Activated effector memory CD4-positive, alpha-beta T cell treated with anti-CD3 and anti-CD28 coated beads, Interleukin-2, amount 50 U/mL, for 16 hours (primary cell): ENCODE data around the gene EML4.
"Not testable (repeated sequence)": the region's sequence is repeated elsewhere in the genome, so short reads cannot be mapped to it uniquely, and the experiment has no call there.

ENCODE experiments used
- DNase-seq: peaks from one replicate; pipeline ENCODE4 v3.0.0-alpha.2; 2020

Gene EML4

DNA sequence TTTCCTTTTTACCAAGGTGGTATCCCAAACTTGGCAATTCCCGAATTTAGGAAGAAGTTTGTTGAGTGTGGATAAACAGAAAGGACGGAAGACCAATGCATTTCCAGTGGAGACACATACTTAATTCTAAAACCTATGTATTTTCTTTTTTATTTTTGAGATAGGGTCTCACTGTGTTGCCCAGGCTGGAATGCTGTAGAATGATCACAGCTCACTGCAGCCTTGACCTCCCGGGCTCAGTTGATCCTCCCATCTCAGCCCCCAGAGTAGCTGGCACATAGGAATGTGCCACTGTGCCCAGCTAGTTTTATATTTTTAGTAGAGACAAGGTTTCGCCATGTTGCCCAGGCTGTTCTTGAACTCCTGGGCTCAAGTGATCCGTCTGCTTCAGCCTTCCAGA lies 101.6 kb downstream of the EML4 start:
- DNase-seq: no peak

DNA sequence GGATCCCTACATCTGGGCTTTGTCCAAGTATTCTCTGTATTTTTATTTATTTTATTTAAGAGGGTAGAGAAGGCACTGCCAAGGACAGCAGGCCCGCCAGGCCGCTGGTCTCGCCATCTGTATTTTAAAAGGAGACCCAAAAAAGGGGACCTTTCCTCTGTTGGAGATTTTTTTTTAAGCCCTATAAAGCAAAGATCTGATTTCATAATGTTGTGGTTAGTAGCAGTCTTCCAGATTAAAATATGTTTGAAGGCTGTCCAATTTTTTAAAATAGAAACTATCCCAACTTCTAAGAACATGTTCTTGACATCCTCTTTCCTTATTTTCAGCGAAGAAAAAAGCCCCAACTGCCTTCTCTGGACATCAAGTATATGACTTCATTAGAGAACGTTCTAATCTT lies 102.1 kb downstream of the EML4 start:
- DNase-seq: not testable (repeated sequence)

DNA sequence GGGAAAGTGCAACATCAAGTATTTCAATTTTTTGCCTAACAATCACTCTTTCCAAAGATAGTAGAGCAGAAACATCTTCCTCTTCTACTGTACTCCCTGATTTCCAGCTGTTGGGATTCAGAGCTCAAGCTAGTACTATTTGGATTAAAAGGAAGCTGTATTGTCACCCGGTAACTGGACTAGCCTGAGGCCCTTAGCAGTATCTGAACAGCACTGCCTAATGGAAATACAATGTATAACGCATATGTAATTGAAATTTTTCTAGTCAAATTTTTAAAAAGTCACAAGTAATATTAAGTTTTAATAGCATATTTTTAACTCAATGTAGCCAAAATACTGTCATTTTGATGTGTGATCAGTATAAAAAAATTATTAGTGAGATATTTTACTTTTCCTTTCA lies 105.7 kb downstream of the EML4 start:
- DNase-seq: no peak

DNA sequence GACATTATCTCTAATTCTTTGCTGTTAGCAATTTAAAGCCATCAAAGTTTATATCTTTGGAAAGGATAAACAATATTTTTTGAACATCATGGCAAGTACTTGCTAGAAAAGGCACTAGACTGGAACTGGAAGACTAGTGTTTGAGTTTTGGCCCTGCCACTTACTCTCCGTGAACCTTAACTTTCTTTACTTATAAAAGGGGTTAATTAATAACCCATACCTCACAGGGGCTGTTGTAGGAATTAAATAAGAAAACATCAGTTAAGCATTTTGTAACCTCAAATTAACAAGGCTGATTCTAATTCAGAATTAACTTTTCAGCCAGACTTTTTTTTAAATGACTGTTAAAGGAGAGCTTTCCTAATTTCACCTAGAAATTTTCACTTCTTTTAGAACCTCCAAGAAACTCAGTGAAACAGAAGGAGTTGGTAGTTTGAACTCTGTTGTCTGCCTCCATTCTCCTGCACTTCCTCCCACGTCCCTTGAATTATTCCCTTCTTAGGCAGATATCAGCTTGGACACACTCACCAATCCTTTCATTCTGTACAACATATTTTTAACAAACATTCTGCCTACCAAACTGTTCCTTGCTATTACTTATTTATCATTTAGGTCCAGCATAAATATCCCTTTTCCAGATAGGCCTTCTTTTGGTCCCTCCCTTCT lies 112.4 kb downstream of the EML4 start:
- DNase-seq: no peak

DNA sequence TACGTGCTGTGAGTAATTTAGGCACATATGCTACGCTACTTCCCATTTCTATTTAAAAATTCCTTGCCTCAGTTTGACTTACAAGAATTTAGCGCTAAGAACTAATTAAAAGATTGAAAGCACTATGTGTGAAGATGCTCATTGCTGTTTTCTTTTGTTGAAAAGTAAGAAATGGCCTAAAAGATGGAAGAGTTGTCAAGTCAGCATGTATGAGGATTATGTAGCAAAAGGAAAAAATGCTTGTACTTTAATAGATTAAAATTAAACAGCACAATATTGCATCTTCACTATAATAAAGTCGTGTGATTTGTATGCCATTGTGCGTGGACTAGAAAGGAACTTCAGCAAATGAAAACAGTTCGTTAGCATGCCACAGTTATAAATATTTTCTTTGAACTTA lies 114.9 kb downstream of the EML4 start:
- no peak for DNase-seq

DNA sequence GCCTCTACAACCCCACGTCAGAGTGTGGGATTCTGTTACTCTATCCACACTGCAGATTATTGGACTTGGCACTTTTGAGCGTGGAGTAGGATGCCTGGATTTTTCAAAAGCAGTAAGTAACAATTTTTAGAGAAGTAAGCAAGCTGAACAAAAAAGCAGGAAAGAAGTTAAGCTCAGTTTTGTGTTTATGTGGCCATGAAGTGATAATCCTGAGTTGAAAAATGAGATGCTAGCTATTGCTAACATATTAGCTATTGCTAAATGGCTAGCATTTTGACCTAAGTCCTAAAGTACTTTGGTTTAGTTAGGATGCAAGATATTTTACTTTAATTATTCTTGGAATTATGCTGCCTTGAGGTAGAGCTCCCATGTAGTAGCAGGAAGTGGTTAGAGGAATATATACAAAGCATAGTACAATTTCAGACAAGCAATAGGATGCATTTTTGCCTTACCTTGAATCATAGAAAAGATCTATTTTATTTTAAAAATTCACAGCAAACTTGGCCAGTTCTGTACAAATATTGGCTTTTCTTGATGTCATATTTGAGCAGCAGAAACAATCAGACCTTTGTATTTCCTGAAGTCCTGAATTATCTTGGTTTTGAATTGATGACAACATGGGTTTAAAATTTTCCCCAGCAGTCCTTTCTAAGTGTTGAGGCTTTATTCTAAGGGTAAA lies 117.3 kb downstream of the EML4 start:
- DNase-seq: no peak

DNA sequence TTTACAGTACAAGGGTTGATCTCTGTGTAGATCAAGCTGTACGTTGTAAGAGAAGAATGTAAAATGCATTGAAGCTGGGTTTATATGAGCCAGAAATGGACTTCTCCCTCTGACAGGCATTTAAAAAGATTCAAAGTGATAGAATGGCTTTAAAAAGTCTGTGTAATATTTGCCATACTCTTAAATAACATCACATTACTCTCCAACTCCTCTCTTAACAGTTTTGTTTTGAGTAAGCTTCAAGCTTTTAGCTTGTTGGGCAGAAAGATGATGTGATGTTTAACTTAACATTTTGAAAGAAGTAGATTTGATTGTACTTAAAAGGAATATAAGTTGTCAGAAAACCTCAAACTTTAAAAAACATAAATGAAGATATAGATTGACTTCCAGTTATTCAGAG lies 119.7 kb downstream of the EML4 start:
- no peak for DNase-seq

DNA sequence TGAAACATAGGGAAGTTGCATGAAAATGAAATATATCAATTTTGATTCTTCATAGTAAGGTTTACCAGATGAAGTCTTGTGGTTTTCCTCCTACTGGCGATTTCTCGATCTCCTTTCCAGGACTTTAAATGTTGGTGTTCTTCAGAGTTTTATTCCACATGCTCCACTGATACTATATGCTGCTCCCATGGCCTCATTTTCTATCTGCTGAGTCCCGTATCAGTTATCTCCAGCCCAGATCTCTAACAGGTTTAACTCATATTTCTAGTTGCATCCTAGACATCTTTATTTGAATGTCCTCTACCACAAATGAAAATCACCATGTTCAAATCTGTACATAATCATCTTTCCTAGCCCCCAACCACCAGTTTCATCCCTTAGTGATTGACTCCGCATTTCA lies 120.1 kb downstream of the EML4 start:
- DNase-seq: no peak

DNA sequence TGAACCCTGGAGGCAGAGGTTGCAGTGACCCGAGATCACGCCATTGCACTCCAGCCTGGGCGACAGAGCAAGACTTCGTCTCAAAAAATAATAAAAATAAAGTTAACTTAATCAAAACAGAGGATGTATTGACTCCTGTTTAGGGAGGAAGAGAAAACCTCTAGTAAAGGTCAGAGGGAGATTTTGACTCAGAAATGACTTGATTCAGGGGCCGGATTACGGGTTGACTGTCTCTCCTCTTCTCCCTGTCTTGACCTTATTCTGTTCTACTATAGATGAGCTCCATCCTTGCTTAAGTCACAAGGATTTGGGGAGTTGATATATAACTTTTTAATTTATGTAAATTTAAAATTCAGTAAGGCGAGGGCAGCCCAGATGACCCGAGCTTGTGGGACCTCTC lies 120.9 kb downstream of the EML4 start:
- DNase-seq: no peak

DNA sequence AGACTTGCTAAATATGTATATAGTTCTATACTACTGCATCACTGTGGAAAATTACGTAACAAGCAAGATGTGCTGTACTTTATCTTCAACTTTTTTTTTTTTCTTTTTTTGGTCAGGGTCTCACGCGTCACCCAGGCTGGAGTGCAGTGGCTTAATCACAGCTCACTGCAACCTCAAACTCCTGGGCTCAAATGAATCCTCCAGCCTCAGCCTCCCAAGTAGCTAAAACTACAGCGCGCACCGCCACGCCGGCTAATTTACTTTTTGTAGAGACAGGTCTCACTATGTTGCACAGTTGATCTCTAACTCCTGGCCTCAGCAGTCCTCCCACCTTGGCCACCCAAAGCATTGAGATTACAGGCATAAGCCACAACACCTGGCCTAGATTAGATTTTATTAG lies 123.9 kb downstream of the EML4 start:
- no peak for DNase-seq

DNA sequence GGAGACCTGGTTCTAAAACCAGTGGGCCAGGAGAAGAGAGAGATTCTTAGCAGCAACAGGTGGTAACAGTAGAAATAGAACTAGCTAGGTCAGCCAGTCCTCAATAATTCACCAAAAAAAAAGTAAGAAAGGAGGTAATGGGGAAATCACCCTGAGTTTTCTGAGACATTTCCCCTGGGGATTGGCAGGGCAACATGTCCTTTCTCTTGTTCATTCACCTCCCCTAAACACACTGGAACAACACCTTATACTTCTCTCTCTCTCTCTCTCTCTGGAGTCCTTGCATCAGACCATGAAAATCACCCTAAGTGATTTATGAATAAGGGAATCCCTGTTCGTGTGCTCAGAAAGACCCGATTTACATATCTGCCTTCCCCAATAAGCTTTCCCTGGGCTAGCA lies 127.1 kb downstream of the EML4 start:
- DNase-seq: no peak

DNA sequence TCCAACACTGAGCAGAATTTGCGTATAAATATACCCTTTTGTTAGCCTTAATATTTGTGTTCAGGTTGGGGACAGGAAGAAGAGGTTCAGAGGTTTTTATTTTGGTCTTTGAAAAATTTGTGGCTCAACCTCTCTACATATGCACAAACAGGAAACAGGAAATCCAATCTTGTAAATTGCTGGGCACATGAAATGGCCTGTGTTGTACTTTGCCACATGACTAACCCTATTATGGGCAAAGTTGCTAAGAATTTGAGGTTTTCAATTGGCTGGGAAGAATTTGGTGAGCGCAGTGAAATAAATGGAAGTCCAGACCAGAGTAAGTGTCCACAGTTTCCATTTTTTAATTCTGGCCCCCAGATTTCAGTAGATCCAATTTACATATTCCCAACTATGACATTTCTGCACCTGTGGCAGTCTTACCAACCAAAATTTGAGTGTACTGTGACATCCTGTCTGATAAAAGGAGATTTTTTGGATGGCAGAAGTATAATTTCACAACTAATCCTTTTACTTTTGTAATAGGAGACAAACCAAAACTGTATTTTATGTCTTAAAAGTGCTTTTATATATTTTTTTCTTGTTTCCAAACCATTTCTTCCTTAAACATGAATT lies 128.3 kb downstream of the EML4 start:
- no peak for DNase-seq

DNA sequence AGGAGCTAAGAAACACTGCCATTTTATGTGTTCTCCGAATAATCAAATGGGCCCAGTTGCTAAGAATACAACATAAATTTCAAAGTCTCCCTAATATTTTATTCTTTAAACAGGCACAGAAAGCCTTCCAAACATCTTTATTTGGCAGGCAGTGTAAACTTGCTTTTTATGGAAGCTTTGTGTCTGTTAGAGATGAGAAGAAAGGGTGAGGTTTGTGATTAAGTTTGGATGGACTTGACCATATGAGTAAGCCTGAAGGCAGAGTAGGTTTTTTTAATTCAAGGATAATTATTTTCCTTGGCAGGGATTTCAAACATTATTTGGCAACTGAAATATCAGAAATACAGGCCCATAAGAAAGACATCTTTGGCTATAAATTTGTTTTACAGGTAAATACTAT lies 129.0 kb downstream of the EML4 start:
- no peak for DNase-seq

DNA sequence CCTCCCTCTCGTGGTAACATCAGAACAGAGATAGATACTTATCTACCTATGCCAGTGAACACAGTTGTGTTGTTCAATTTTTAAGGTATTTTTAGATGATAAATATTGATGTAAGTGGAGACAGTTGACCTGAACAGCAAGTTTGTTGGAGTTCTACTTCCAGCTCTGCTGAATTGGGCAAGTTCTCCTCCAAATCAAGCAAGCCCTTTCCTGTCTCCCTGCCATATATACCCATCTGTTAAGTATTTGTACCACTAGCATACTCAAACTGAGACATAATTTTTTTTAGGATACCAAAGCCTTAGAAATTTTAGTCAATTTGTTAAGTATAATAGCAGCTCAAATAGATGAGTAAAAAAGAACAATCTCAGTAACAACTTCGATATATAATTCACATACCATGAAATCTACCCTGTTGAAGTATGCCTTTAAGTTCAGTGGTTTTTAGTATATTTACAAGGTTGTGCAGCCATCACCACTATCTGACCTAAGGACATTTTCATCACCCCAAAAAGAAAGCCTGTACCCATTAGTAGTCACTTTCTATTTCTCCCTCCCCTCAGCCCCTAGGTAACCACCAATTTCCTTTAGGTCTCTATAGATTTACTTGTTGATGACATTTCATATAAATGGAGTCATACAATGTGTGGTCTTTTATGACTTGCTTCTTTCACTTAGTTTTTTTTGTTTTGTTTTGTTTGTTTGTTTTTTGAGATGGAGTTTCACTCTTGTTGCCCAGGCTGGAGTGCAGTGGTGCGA lies 130.0 kb downstream of the EML4 start:
- DNase-seq: no peak

DNA sequence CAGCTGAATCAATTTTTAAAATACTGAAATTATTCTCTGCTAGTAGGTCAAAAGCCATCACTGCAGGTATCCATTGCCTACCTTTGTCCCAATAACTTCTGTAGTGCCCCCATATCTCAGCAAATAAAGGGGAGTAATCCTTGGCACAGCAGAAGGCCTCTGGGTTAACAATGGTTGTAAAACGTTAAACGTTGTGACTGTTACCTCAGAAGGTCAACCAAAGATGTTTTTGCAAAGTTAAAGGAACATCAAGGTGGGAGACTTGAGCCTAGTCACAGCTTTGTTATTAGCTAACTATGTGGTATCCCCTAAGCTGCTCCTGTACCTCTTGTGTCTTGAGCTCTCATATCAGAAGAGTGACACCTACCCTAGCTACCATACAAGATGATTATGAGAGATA lies 131.4 kb downstream of the EML4 start:
- no peak for DNase-seq

DNA sequence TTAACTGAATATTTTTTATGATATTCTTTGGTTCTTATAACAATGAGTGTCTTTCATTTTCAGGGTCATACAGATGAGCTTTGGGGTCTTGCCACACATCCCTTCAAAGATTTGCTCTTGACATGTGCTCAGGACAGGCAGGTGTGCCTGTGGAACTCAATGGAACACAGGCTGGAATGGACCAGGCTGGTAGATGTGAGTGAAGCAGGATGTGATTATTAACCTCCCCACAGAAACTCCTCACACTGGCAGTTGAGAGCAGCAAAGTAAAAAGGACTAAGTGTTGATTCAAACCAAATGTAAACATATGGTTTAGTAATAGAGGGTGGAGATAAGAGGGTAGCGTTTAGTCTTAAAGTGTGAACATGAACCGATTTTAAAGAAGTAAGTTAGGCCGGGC lies 134.1 kb downstream of the EML4 start:
- DNase-seq: no peak

DNA sequence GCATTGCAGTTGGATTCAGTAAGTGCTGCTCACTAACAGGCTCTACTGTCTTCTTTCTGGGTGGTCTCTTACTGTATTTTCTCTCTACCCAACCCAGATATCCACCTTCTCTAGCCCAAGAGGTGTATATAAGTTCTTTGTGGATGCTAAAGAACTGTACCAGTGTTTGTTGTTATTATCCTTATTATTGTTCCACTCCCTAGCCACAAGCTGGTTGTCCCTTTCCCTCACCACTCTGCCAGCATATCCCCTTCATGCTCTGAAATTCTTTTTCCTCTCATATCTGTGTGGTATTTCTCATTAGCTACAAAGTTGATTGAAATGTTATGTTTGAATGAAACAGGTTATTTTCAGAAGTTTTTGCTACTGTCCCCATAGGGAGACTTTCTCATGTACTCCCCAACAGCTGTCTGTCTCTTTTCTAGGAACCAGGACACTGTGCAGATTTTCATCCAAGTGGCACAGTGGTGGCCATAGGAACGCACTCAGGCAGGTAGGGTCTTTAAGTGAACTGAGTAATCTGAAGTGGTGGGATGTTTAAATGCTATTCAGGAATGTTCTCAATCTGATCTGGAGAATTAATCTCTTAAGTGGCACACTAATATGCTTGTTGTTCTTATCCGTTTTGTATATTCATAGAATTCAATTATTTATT lies 135.0 kb downstream of the EML4 start:
- no peak for DNase-seq

DNA sequence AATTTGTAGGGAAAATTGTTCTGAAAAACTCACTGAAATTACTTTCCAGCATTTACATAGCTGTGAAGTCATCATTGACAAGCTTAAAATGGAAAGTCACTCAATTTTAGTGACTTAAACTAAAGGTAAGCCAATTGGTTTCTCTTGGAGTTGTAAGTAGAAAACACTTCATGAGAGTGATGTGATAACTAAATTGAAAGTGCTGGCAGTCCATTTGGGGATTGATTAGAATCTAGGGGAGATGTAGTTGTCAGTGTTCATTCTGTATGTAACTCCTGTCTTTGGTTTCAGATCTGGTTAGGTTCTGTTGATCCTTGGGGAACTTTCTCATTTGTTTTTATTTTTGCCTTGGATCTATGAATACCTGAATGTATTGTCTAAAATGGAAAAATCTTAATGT lies 138.0 kb downstream of the EML4 start:
- no peak for DNase-seq

DNA sequence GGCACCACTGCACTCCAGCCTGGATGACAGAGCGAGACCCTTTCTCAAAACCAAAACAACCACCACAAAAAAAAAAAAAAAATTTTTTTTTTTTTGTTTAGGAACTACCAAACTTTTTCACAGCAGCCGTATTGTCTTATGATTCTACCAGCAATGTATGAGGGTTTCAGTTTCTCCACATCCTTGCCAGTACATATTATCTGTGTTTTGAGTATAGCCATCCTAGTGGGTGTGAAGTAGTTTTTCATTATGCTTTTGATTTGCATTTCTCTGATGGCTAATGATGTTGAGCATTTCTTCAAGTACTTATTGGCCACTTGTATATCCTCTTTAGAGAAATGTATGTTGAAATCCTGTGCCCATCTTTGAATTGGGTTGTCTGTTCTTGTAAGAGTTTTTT lies 140.2 kb downstream of the EML4 start:
- DNase-seq: no peak

DNA sequence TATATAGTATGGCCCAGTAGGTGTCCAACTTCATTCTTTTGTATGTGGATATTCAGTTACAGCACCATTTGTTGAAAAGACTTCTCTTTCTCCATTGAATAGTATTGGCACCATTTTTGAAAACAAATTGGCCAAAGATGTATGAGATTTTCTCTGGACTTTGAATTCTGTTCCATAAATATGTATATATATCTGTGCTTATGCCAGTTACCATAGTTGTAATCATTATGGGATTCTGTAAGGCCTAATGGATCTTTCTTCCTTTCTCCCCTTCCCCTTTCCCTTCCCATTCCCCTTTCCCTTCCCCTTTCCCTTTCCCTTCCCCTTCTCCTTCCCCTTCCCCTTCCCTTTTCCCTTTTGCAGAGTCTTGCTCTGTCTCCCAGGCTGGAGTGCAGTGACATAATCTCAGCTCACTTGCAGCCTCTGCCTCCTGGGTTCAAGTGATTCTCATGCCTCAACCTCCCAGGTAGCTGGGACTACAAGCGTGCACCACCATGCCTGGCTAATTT lies 140.9 kb downstream of the EML4 start:
- DNase-seq: no peak

DNA sequence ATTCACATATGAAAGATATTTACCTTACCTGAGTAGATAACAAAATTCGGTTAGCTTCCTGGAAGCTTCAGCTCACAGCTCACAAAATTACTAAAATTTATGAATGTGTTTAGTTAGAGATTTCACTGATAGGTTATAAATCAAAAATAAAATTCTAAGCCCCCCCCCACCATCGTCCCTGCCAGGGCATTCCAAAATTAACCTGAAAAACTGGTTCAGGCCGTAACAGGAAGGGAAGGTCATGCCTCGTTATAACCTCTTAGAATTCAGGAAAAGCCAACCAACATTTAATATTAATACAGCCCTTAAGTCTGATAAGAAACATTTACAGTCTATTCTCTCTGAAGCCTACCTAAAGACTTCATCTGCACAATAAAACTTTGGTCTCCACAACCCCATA lies 143.0 kb downstream of the EML4 start:
- no peak for DNase-seq

DNA sequence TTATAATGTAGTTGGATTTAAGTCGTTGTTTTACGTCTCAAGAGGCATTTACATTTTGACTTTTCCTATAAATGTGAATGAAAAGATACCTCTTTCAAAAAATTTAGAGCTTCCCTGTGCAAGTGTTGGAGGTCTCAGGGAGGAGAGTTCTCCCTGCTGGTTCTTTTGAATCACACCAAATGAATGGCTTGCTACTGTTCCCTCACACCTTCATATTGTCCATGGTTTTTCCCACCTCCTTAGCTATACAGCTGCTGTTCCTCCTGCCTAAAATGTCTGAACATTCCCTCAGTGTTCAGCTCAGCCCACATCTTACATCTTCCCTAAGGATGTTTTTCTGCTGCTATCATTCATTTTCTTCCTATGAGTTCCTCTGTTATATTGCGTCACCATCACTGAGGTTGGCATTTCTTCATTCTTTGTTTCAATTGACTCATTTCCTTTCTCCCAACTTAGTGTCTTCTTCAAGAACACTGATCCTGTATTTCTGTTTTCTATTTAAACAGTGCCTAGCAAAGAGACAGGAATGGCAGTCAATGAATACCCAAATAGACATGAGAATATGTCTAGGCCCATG lies 145.8 kb downstream of the EML4 start:
- no peak for DNase-seq
